Activated T-cell treated with anti-CD3 and anti-CD28 coated beads, Interleukin-2, amount 50 U/mL, for 4 hours (primary cell): ENCODE data around the gene NAB1. TPM values are rescaled to one million over a fixed set of nuclear protein-coding genes. Genes with fewer than 3 reads are reported as not detected.

Experiments
- ATAC-seq, 2 donors: fragments of 200-7000 bp; cut with Tn5 transposase; one replicate each; pipeline ENCODE4 v1.10.0; 2021
- DNase-seq: peaks from one replicate; pipeline ENCODE4 v3.0.0-alpha.2; 2020
- H3K27me3 Mint-ChIP-seq: one replicate; pipeline ENCODE4 v1.8.0; 2021; ENCODE audit warnings: low read depth, mixed read lengths
- H3K36me3 Mint-ChIP-seq: one replicate; pipeline ENCODE4 v1.8.0; 2022; ENCODE audit warnings: mixed read lengths; ENCODE audit not compliant: insufficient read depth
- H3K4me1 Mint-ChIP-seq: one replicate; pipeline ENCODE4 v1.8.0; 2021; ENCODE audit warnings: low read depth, mixed read lengths
- H3K4me3 Mint-ChIP-seq: one replicate; pipeline ENCODE4 v1.8.0; 2021; ENCODE audit warnings: mild to moderate bottlenecking, moderate library complexity, mixed read lengths
- H3K9me3 Mint-ChIP-seq: one replicate; pipeline ENCODE4 v1.8.0; 2021; ENCODE audit warnings: mixed read lengths
- total RNA-seq, 3 donors: library from RNA; stranded (reverse); gene quantifications; one replicate each; pipeline ENCODE4 v1.2.1, GENCODE V29; 2021

The NAB1 gene
- total RNA-seq, 3 donors from 2014 or later: 27.0 to 36.4 (median 33.8) TPM

DNA sequence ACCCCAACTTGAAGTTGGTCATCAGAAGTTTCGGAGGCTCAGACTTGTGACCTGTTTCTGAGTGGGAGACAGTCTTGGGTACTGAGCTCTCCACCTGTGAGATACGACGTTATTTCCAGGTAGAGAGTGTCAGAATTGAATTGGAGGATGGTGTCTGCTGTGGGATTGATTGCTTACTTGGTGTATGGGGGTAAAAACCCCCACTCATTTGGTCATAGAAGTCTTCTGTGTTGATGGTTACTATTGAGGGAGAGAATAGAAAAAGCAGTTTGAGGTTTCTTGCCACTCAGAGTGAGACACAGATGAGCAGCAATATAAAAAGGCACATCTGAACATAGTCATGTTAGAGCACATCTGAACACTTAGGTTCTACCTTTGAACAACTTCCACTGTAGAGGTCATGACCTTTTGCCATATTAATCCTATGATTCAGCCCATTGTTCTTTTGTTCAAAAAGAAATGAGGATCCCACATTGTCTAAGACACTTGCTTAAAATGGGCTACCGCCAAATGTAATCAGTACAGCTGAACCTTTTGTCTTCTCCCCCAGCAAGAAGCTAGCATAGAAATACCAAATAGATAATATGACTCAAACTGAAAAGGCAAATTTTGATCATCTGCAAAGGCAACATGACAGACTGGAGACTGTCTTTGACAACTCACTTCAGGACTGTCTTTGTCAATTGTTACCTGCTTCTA lies 73.3 kb downstream of the NAB1 start:
- DNase-seq (no peak), ATAC-seq (peak; percentile 71 to 73)
- H3K36me3 Mint-ChIP-seq: no peaks in the 10 kb centered on the region
- H3K9me3 Mint-ChIP-seq: no peaks in the 10 kb centered on the region
- H3K27me3 Mint-ChIP-seq: no peaks in the 10 kb centered on the region
- peak overlapping the region; percentile 64 for H3K4me3 Mint-ChIP-seq
- peaks cover 71% of the 10 kb centered on the region for H3K4me1 Mint-ChIP-seq

DNA sequence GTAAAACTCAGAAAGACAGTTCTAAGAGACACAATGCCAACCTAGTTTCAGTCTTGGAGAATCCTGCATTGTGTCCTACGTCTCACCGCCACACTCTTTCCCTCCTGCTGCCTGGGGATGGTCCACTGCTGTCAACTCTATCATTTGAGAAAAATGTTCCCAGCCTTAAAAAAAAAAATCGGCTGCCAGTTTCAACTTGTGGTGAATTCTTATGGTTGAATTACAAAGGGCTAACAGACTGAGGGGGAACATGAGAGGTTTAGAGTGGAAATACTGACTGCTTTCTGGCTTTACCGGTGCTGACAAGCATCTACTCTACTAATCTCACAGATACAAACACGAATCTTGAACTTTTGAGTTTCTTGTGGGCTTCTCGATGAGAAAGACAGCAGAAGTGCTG lies 74.0 kb downstream of the NAB1 start:
- H3K4me1 Mint-ChIP-seq: peaks cover 65% of the 10 kb centered on the region
- peaks cover 2% of the 10 kb centered on the region for H3K27me3 Mint-ChIP-seq
- H3K9me3 Mint-ChIP-seq: peaks cover 1% of the 10 kb centered on the region
- ATAC-seq (peak; percentile 22 to 33), DNase-seq (no peak)
- no peaks in the 10 kb centered on the region for H3K36me3 Mint-ChIP-seq
- H3K4me3 Mint-ChIP-seq: peak overlapping the region; percentile 64

GRCh38 chr2:190723397-190724090 lies 74.7 kb downstream of the NAB1 start:
- DNase-seq (no peak), ATAC-seq (no peak)
- Mint-ChIP-seq H3K36me3 (no peaks in the 10 kb centered on the region), H3K4me3 (peak overlapping the region; percentile 64), H3K4me1 (peaks cover 58% of the 10 kb centered on the region), H3K27me3 (peaks cover 2% of the 10 kb centered on the region), H3K9me3 (peaks cover 3% of the 10 kb centered on the region)

DNA sequence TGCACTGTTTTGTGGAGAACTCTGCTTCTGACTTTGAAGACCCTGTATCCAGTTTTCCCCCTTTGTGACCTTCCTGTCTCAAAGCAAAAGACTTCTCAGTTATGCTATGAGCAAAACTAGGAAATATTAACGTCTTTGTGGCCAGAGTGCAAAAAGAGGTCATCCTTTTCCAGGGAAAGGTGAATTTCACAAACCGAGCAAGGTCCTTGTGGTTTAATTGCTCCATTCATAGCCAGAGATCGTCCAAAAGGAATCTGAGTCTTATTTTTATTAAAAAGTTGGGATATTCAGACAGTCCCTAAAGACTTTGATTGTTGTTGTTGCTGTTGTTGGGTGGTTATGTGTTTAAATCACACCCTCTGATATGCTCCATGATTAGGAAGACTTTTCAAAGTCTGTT lies 77.4 kb downstream of the NAB1 start:
- ATAC-seq: no peak
- Mint-ChIP-seq H3K4me3 (no peak overlapping the region), H3K4me1 (peaks cover 34% of the 10 kb centered on the region), H3K9me3 (peaks cover 3% of the 10 kb centered on the region), H3K36me3 (no peaks in the 10 kb centered on the region), H3K27me3 (peaks cover 2% of the 10 kb centered on the region)
- DNase-seq: no peak

DNA sequence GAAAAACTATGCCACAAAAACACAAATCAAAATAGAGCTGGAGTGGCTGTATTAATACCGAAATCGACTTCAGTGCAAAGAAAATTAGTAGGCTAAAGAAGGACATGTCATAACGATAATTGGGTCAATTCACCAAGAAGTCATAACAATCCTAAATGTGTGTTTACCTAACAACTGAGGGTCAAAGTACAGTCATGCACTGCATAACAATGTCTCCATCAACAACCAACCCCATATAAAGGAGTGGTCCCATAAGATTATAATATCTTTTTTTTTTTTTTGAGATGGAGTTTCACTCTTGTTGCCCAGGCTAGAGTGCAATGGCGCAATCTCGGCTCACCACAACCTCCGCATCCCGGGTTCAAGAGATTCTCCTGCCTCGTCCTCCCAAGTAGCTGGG lies 87.5 kb downstream of the NAB1 start:
- Mint-ChIP-seq H3K36me3 (no peaks in the 10 kb centered on the region), H3K4me3 (no peak overlapping the region), H3K4me1 (no peaks in the 10 kb centered on the region), H3K27me3 (no peaks in the 10 kb centered on the region), H3K9me3 (no peaks in the 10 kb centered on the region)
- DNase-seq (no peak), ATAC-seq (no peak)

DNA sequence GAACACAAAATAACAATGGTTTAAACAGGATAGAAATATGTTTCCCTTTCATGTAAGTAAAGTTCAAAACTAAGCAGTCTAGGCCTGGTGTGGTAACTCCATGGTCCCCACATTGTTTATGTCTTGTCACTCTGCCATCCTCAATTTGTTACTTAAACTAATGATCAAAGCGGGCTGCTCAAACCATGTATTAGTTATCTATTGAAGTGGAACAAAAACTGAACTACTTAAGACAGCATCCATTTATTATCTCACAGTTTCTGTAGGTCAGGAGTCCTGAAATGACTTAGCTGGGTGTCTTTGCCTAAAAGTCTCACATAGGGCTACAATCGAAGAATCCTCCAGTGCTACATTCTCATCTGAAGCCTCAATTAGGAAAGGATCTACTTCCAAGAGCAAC lies 91.6 kb downstream of the NAB1 start:
- DNase-seq (no peak), ATAC-seq (no peak)
- Mint-ChIP-seq H3K27me3 (no peaks in the 10 kb centered on the region), H3K9me3 (peaks cover 5% of the 10 kb centered on the region), H3K4me1 (peaks cover 6% of the 10 kb centered on the region), H3K36me3 (no peaks in the 10 kb centered on the region), H3K4me3 (no peak overlapping the region)

Other genes with a start within 250 kb of the NAB1 start
- gene MFSD6, start 240.7 kb upstream of the NAB1 start, total RNA-seq: 10 to 100 TPM; 38.2 to 42.1 (median 41.0) TPM
- 1 to 10 TPM; 6.8 to 8.6 (median 8.5) TPM for gene NEMP2, start 114.4 kb upstream of the NAB1 start, total RNA-seq
- gene GLS, start 231.7 kb downstream of the NAB1 start, total RNA-seq: 100 to 1,000 TPM; 371 to 409 (median 377) TPM